ENCODE results near the gene ULBP1.

GRCh38 chr6:149939356-149939648 lies 24.4 kb upstream of the ULBP1 start:
- TF ChIP-seq POLR2AphosphoS5 (IDR thresholded peaks at IDR 0.05), result no peak
- TF ChIP-seq, protein P1, sequence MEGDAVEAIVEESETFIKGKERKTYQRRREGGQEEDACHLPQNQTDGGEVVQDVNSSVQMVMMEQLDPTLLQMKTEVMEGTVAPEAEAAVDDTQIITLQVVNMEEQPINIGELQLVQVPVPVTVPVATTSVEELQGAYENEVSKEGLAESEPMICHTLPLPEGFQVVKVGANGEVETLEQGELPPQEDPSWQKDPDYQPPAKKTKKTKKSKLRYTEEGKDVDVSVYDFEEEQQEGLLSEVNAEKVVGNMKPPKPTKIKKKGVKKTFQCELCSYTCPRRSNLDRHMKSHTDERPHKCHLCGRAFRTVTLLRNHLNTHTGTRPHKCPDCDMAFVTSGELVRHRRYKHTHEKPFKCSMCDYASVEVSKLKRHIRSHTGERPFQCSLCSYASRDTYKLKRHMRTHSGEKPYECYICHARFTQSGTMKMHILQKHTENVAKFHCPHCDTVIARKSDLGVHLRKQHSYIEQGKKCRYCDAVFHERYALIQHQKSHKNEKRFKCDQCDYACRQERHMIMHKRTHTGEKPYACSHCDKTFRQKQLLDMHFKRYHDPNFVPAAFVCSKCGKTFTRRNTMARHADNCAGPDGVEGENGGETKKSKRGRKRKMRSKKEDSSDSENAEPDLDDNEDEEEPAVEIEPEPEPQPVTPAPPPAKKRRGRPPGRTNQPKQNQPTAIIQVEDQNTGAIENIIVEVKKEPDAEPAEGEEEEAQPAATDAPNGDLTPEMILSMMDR (IDR thresholded peaks at IDR 0.05), result no peak
- TF ChIP-seq POLR2A (IDR thresholded peaks at IDR 0.05), result no peak

Measured in transverse colon (tissue), 4 donors.